Measurements from ENCODE around the gene GARRE1. TPM values are rescaled to one million over a fixed set of nuclear protein-coding genes. Genes with fewer than 3 reads are reported as not detected.

GARRE1 gene
- total RNA-seq, 2 experiments from 2014 or later = 69.7 to 72.0 TPM

GRCh38 chr19:34288381-34288780, 34.0 kb downstream of the GARRE1 start:
- DNase-seq (no peak), ATAC-seq (ENCODE audit: poor library complexity) (no peak)
- Mint-ChIP-seq H3K36me3 (ENCODE audit: low read depth) (peaks cover 48% of the 10 kb centered on the region), H3K27me3 (no peaks in the 10 kb centered on the region), H3K27ac (no peak overlapping the region), H3K4me1 (ENCODE audit: low read depth) (peaks cover 21% of the 10 kb centered on the region), H3K4me3 (no peak overlapping the region), H3K9me3 (no peaks in the 10 kb centered on the region)
- Histone ChIP-seq H3K4me1 (ENCODE audit: insufficient read depth, low read length) (peaks cover 12% of the 10 kb centered on the region), H3K27ac (ENCODE audit: low read depth in 1 of 2, low read length in 2 of 2) (no peak overlapping the region), H3K36me3 (ENCODE audit: insufficient read depth, low read length) (no peaks in the 10 kb centered on the region), H3K9me3 (ENCODE audit: control insufficient read depth in 1 of 2, insufficient read depth in 1 of 2, low read length in 2 of 2) (peaks cover 0 to 7% of the 10 kb centered on the region in 2 experiments), H3K4me3 (ENCODE audit: low read length) (no peak overlapping the region), H3K27me3 (ENCODE audit: control insufficient read depth in 1 of 2, insufficient read depth in 2 of 2, low read length in 2 of 2) (no peaks in the 10 kb centered on the region)
- TF ChIP-seq CTCF (IDR thresholded peaks at IDR 0.05) = no peak
- intact Hi-C loops (cut with DNase I, micrococcal nuclease) = no loop called here
- ChIA-PET CTCF (interaction anchor here (0.6 kb wide), 1 partner anchor 128 kb away, joined by 3 read pairs; no protein-coding TSS in a partner anchor), POLR2A (no interaction called here)

- Histone ChIP-seq H3K36me3 (ENCODE audit: insufficient read depth, low read length) (no peaks in the 10 kb centered on the region), H3K4me1 (ENCODE audit: insufficient read depth, low read length) (peaks cover 12% of the 10 kb centered on the region), H3K9me3 (ENCODE audit: control insufficient read depth in 1 of 2, insufficient read depth in 1 of 2, low read length in 2 of 2) (peaks cover 0 to 7% of the 10 kb centered on the region in 2 experiments), H3K4me3 (ENCODE audit: low read length) (no peak overlapping the region), H3K27me3 (ENCODE audit: control insufficient read depth in 1 of 2, insufficient read depth in 2 of 2, low read length in 2 of 2) (no peaks in the 10 kb centered on the region), H3K27ac (ENCODE audit: low read depth in 1 of 2, low read length in 2 of 2) (no peak overlapping the region)
- ATAC-seq (ENCODE audit: poor library complexity) (no peak), DNase-seq (no peak)
- Mint-ChIP-seq H3K27me3 (no peaks in the 10 kb centered on the region), H3K36me3 (ENCODE audit: low read depth) (peaks cover 37% of the 10 kb centered on the region), H3K9me3 (no peaks in the 10 kb centered on the region), H3K4me3 (no peak overlapping the region), H3K27ac (no peak overlapping the region), H3K4me1 (ENCODE audit: low read depth) (peaks cover 31% of the 10 kb centered on the region)
- TF ChIP-seq CTCF (IDR thresholded peaks at IDR 0.05) = no peak
- intact Hi-C loops (cut with DNase I, micrococcal nuclease) = no loop called here
- POLR2A ChIA-PET = interaction anchor here (1.4 to 2.2 kb wide), 2 partner anchors 22 to 26 kb away, joined by 3 to 10 read pairs; no protein-coding TSS in a partner anchor
- CTCF ChIA-PET = no interaction called here
Measured at GRCh38 chr19:34291235-34291634, 36.9 kb downstream of the GARRE1 start.

GRCh38 chr19:34295103-34295502, 40.7 kb downstream of the GARRE1 start:
- no peak overlapping the region for H3K4me3 ChIP-seq (ENCODE audit: low read length)
- peaks cover 8% of the 10 kb centered on the region for H3K36me3 ChIP-seq (ENCODE audit: insufficient read depth, low read length)
- no peaks in the 10 kb centered on the region for H3K27me3 ChIP-seq (ENCODE audit: control insufficient read depth in 1 of 2, insufficient read depth in 2 of 2, low read length in 2 of 2)
- ChIA-PET POLR2A (no interaction called here), CTCF (no interaction called here)
- H3K27ac ChIP-seq (ENCODE audit: low read depth in 1 of 2, low read length in 2 of 2) = no peak overlapping the region
- peaks cover 4% of the 10 kb centered on the region for H3K4me1 ChIP-seq (ENCODE audit: insufficient read depth, low read length)
- Mint-ChIP-seq H3K27me3 (no peaks in the 10 kb centered on the region), H3K27ac (no peak overlapping the region), H3K36me3 (ENCODE audit: low read depth) (peaks cover 29% of the 10 kb centered on the region), H3K4me3 (no peak overlapping the region), H3K4me1 (ENCODE audit: low read depth) (peaks cover 30% of the 10 kb centered on the region), H3K9me3 (no peaks in the 10 kb centered on the region)
- intact Hi-C loops (cut with DNase I, micrococcal nuclease) = loop anchor here (2.0 to 5.0 kb wide), 2 partner anchors 14 to 42 kb away; no protein-coding TSS in a partner anchor
- no peak for TF ChIP-seq CTCF (IDR thresholded peaks at IDR 0.05)
- H3K9me3 ChIP-seq (ENCODE audit: control insufficient read depth in 1 of 2, insufficient read depth in 1 of 2, low read length in 2 of 2) = no peaks in the 10 kb centered on the region
- ATAC-seq (ENCODE audit: poor library complexity) = no peak
- no peak for DNase-seq

All from CD4-positive, alpha-beta T cell (primary cell).